Stimulated activated CD4-positive, alpha-beta T cell treated with anti-CD3 and anti-CD28 coated beads, Interleukin-15, amount 100 ng/mL, for 24 hours (primary cell): ENCODE results near the gene PLEKHN1.
"Not testable (repeated sequence)": the region's sequence is repeated elsewhere in the genome, so short reads cannot be mapped to it uniquely, and the experiment has no call there.

Source experiments
- DNase-seq: peaks from one replicate; pipeline ENCODE4 v3.0.0-alpha.2; 2020

Gene PLEKHN1

DNA sequence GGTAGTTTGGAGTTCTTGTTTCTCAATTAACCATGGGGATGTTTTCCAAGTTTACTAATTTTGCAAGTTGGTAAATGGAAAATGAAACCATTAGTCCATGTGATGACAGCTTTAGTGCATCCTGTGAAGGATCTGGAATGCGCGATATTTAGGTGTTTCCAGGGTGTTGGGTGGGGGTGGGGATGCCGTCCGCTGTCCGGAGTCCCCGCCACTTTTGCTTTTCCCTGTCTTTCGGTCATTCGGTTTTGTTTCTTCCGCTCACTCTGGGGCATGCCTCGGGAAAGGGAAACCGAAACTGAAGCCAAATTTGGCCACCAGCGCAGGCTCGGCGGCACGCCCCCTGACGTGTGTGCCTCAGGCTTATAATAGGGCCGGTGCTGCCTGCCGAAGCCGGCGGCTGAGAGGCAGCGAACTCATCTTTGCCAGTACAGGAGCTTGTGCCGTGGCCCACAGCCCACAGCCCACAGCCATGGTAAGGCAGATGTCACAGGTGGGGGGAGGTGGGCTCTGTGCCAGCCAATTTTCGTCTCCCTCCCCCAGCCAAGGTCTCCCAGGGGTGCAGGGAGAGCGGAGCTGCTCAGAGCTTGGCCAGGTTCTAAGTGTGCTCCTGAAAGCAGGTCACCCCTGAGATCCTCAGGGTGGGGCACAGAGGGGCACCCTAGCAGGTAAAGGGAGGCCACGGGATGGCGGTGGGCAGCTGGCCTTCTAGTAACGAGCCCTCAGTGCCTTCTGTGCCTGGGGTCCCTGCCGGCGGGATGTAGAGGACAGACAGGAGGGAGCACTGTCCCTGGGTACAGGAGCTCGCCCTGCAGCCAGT, 47.0 kb downstream of the PLEKHN1 start, which contains the start of gene ISG15:
ISG15 (plus strand) TSS at position 393 of the 817 bp plus-strand sequence; CDS start at position 470, 77 bp downstream.
- peak; percentile 91 for DNase-seq

GRCh38 chr1:1013922-1014648, 47.8 kb downstream of the PLEKHN1 start:
- DNase-seq, result peak; percentile 6

DNA sequence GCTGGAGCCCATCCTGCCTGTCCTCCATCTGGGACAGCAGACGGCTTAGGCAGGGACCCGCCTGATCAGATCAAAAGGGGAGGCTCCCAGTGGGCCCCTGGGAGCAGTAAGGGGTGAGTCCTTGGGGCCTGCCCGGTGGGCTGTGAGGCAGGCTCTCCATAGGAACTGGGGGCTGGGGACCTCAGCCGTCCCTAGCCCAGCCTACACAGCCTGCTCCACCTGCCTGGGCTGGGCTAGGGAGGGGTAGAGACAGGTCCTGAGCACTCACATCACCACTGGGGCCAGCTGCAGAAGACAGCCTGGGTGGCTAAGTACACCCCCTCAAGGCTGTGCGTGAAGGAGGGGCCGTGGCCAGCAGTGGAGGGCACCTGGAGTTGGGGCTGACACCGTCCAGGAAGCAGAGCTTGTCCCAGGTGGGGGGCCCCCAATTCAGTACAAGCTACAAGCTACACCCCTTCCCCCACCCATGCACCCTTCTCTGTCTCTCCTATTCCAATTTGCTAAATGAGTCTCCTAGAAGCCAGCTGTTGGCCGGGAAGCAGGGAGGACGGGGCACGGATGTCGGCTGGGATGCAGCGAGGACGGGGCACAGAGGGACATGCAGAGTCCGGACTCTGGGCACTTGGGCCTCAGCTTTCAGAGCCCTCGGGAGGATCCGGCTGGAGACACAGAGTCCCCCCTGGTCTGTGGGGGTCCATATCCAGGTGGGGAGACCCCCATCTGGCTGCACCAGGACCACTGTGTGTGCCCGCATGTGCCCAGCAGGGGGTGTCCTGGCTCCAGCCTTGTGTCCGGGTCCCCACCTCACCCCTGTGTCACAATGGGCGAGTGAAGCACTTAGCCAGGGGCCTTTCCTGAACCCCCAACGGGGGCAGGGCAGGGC, 48.8 kb downstream of the PLEKHN1 start:
- DNase-seq, result no peak

DNA sequence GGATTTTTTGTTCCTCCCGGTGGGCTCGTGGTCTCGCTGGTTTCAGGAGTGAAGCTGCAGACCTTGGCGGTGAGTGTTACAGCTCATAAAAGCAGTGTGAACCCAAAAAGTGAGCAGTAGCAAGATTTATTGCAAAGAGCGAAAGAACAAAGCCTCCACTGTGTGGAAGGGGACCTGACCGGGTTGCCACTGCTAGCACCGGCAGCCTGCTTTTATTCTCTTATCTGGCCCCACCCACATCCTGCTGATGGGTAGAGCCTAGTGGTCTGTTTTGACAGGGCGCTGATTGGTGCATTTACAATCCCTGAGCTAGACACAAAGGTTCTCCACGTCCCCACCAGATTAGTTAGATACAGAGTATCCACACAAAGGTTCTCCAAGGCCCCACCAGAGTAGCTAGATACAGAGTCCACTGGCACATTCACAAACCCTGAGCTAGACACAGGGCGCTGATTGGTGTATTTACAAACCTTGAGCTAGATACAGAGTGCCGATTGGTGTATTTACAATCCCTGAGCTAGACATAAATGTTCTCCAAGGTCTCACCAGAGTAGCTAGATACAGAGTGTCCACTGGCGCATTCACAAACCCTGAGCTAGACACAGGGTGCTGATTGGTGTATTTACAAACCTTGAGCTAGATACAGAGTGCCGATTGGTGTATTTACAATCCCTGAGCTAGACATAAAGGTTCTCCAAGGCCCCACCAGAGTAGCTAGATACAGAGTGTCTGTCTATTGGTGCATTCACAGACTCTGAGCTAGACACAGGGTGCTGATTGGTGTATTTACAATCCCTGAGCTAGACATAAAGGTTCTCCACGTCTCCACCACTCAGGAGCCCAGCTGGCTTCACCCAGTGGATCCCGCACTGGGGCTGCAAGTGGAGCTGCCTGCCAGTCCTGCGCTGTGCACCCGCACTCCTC, 51.4 kb downstream of the PLEKHN1 start:
- not testable (repeated sequence) for DNase-seq

- DNase-seq, result not testable (repeated sequence)
These were observed 52.0 kb downstream of the PLEKHN1 start for GRCh38 chr1:1018321-1018685.

DNA sequence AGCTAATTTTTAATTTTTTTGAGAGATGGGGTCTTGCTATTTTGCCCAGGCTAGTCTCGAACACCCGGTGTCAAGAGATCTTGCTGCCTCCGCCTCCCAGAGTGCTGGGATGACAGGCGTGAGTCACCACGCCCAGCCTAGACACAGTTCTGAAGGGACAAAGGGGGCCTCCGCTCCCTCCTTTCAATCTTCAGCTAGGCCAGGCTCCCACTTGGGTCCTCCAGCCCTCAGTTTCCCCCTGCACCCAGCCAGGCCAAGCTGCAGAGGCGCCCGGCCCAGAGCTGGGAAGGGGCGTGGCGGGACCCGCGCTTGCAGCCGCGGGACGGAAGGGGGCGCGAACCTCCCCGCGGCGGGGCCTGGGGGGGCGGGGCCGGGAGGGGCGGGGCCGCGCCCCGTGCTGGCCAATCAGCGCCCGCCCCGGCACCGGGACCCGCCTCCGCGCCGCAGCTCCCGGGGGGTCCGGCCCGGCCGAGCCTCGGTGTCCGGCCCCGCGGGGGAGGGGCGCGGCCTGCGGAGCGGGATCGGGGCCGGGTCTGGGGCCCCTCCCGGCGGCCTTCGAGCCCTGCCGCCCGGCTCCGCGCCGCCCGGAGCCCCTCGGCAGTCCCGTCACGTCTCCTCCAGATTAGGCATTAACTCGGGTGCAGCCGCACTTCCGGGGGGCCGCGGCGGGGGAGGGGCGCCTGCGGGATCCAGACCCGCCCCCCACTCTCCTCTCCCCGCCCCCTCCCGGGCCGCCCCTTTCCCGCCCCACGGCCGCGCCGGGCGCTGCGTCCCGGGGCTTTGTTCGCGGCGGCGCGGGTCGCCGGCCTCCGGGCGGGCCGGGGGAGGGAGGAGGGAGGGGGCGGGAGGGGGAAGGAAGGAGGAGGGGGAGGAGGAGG, 53.1 kb downstream of the PLEKHN1 start:
- DNase-seq, result peak; percentile 86

GRCh38 chr1:1020000-1020404, 53.7 kb downstream of the PLEKHN1 start, which contains the start of gene AGRN:
Gene AGRN, plus strand, starts transcription at chr1:1020120. Its CDS starts 53 bp downstream, at chr1:1020173.
- DNase-seq, result no peak

GRCh38 chr1:1020415-1021009, 54.2 kb downstream of the PLEKHN1 start:
- no peak for DNase-seq

DNA sequence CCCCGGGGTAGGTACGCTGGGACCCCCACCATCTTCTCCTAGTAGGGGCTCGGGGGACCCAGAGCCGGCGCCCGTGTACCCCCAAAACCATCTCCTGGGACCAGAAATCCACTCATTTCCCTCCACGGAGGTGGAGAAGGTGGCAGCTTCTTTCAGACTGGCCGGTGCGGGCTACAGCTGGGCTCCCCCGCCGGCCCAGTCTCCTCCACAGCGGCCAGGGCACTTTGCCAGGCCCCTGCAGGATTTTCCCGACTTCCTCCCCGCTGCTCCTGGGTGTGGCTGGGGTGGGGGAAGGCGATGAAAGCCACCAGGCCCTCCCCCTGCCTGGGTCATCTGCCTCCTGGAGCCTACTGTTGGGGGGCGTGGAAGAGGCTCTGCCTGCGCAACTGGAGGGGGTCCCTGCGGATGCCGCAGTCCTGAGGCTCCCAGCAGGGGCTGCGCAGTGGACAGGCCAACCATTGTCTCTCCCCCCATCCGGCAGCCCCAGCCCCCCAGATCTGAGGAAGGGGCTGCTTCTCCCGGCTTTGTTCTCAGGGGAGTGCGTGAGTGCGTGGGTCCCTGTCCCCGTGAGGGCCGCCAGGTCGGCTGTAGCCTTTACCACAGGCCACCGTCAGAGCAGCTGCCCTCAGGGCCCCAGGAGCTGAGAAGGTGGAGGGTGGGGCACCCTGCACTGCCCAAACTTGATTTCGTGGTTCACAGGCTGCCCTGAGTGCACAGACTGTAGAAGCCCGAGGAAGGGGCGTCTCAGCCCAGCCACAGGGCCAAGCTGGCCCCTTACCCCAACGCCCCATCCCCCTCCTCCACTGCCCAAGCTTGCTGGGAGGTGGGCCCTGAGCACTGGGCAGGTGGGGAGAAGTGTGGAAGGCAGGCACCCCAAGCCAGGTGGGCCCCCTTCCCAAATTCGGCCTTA, 55.0 kb downstream of the PLEKHN1 start:
- DNase-seq, result no peak

DNA sequence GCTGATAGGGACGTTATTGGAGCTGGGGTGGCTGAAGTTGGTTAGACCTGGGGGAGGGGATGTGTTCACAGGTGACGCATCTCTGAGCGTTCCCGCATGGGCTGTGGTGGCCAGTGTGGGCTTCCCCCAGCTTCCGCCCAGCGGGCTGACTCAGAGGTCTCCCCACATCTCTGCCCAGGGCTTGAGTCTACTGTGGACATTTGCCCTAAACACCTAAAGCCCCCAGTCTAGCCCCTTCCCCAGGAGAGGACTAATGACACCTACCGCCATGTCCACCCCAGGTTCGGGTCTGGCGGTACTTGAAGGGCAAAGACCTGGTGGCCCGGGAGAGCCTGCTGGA, 55.6 kb downstream of the PLEKHN1 start:
- no peak for DNase-seq

GRCh38 chr1:1022302-1023009, 56.2 kb downstream of the PLEKHN1 start:
- no peak for DNase-seq

DNA sequence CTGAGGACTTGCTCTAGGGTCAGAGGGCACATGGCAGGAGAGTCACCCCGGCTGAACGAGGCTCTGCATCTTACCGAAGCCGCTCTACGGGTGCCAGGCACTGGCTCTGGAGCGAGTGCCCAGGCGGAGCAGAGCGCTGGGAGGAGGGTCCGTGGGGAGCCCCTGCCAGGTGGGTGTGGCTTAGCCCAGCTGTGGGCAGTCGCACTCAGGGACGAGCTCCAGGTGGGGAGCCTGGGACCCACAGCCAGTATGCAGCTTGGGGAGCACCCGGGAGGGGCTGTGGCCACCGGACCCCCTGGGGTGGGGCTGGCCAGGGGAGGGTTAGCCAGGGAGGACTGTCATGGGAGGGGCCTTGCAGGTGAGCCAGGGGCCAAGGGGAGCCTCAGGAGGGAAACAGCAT, 57.4 kb downstream of the PLEKHN1 start:
- DNase-seq, result no peak

DNA sequence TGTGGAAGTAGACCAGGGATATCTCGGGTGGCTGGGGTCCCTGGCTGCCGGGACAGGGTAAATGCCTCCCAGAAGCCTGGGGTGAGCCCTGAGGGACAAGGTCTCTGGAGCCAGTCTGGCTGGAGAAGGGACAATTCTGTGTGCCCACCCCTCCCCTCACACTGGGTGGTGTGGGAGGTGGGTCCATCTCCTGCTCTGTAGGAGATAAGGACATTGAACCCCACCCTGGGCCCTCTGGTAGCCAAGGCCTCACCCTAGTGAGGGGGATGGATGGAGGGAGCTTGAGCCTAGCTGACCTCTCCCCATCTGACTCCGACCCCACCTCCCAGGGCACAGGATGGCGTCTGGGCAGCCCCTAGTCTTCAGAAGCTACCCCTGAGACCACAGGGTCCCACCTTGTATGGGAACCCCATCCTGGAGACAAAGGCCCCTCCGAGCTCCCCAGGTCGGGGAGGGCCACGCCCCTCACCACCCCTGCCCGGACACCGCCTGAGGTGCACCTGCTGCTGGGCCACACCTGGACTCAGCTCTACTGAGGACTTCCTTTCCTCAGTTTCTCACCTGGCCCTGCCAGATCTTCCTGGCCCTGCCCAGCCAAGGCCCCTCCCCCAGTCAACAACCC, 58.0 kb downstream of the PLEKHN1 start:
- DNase-seq, result no peak

DNA sequence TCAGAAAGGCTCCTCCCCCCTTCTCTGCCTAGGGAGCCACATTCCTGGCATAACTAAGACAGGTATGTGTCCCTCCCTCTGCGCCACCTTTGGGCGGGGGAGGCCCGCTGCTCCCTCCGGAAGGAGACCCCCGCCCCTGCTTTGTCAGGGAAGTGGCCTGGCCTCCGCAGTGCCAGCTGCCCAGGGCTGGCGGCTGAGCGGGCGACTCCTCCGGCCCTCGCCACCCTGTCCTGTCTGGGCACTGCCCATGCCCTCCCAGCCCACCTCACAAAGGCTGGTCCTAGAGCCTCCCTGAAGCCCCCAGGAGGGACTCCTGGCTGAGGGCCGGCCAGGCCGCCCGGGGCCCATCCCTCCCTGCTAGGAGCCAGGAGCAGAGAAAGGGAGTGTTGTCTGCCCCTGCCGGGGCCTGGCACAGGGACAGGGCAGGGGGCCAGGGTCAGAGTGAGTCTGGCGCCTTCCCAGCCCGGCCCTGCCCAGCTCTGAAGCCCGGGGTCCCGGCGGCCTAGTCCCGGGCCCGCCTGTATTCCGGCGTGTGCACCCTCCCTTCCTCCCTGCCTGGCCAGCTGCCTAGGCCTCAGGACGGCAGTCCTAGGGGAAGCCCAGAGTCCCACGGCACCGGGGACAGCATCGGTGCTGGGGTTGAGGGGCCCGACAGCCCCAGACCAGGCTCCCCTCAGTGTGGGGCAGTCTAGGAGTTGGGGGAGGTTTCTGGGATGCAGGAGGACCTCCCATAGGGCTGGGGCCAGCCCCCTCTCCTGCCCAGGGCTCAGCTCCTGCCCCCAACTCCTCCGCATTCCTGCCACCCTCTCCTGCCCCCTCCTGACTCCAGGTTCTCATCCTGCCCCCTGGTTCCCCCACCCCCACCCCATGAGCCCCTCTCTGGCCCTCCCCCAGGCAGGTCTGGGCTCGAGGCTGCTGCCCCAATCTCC, 58.8 kb downstream of the PLEKHN1 start:
- DNase-seq, result no peak
